Measurements from ENCODE around the gene LRFN4.

Gene LRFN4

DNA sequence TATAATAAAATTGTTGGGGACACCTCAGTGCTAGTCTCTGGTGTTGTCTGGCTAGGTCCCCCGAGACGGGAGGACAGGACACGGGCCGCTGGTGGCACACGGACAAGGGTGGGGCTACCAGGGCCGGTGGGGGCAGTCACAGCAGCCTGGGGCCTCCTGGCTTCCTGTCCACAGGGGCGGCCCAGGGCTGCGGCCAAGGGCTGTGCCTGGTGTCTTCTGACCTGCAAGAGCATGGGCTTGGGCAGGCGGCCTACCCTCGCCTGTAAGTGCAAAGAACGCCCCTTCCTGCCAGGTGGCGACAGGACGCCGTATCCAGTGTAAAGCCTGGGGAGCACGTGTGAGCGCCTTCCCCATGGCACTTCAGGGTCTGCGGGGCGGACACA is 3.6 kb downstream of the LRFN4 start:
- Histone ChIP-seq H3K4me3 (ENCODE audit: low read depth, low read length) (no peak overlapping the region), H3K9ac (ENCODE audit: low read length) (peak overlapping the region; percentile 7), H3K27ac (ENCODE audit: low read depth, low read length) (no peak overlapping the region), H3K4me1 (ENCODE audit: control insufficient read depth, insufficient read depth, low read length) (peaks cover 11% of the 10 kb centered on the region), H3K27me3 (ENCODE audit: control insufficient read depth, insufficient read depth, low read length) (no peaks in the 10 kb centered on the region), H3K36me3 (ENCODE audit: control insufficient read depth, insufficient read depth, low read length) (peaks cover 10% of the 10 kb centered on the region), H3K9me3 (ENCODE audit: control insufficient read depth, insufficient read depth, low read depth, low read length) (no peaks in the 10 kb centered on the region)

DNA sequence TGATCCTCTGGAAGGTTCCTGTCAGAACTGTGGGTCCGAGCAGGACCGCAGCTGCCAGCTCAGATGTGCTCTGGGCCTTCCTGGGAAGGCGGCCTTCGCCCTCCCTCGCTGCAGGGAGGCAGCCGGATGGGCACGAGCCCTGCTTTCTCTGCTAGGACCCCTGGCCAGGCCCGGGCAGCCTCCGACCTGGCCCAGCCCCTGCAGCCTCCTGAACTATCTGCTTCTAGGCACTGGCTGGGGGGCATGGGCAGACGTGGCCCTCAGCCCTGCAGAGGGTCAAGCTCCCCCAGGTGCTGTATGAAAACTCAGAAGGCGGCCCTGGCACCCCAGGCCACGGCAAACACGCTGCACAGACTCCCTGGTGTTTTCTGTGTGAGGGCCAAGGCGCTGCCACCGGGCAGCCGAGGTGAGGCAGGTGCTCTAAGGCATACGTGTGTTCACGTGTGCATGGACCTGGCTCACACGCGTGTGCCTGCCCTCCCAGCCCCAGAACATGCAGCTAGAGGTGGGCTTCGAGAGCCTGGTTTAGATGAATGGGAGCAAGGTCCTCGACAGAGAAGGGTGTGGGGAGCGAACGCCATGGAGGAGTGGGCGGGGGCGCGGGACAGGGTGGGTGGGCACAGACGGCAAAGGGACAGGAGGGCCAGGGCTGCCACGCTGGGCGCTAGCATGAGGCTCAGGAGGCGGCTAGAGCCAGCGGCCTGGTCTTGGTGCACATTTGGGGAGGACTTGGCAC is 4.3 kb downstream of the LRFN4 start:
- Histone ChIP-seq H3K4me1 (ENCODE audit: control insufficient read depth, insufficient read depth, low read length) (peaks cover 6% of the 10 kb centered on the region; the same call in 1 of the 2 replicates), H3K27me3 (ENCODE audit: control insufficient read depth, insufficient read depth, low read length) (no peaks in the 10 kb centered on the region), H3K27ac (ENCODE audit: low read depth, low read length) (no peak overlapping the region), H3K36me3 (ENCODE audit: control insufficient read depth, insufficient read depth, low read length) (peaks cover 10% of the 10 kb centered on the region), H3K9ac (ENCODE audit: low read length) (peak overlapping the region; percentile 7), H3K4me3 (ENCODE audit: low read depth, low read length) (no peak overlapping the region), H3K9me3 (ENCODE audit: control insufficient read depth, insufficient read depth, low read depth, low read length) (no peaks in the 10 kb centered on the region)

GRCh38 chr11:66861774-66862558 is 5.1 kb downstream of the LRFN4 start:
- no peak overlapping the region for H3K27ac ChIP-seq (ENCODE audit: low read depth, low read length)
- H3K27me3 ChIP-seq (ENCODE audit: control insufficient read depth, insufficient read depth, low read length) = no peaks in the 10 kb centered on the region
- H3K4me3 ChIP-seq (ENCODE audit: low read depth, low read length) = no peak overlapping the region
- peaks cover 10% of the 10 kb centered on the region for H3K36me3 ChIP-seq (ENCODE audit: control insufficient read depth, insufficient read depth, low read length)
- H3K9me3 ChIP-seq (ENCODE audit: control insufficient read depth, insufficient read depth, low read depth, low read length) = no peaks in the 10 kb centered on the region
- peaks cover 6% of the 10 kb centered on the region; the same call in 1 of the 2 replicates for H3K4me1 ChIP-seq (ENCODE audit: control insufficient read depth, insufficient read depth, low read length)
- no peak overlapping the region for H3K9ac ChIP-seq (ENCODE audit: low read length)

DNA sequence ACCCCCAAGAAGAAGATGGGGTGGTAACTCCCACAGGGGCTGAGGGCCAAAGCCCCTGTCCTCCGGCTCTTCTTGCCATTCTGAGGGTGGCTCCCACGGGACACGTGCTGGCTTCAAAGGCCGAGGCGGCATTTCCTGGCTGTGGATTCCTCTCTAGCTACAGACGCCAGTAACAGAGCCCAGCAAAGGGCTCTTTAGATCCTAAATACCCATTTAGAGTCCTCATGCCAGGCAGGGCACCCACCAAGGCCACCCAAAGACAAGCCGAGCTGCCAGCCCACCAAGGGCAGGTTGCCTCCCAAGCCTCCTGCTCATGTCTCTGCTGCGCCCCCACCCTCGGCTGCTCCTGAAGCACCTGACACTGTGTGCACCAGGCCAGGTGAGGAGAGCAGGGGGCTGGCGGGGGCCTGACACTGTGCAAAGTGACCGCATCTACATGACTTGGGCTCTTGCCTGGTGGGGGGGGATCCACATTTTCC is 5.7 kb downstream of the LRFN4 start:
- Histone ChIP-seq H3K9me3 (ENCODE audit: control insufficient read depth, insufficient read depth, low read depth, low read length) (no peaks in the 10 kb centered on the region), H3K36me3 (ENCODE audit: control insufficient read depth, insufficient read depth, low read length) (peaks cover 10% of the 10 kb centered on the region), H3K27ac (ENCODE audit: low read depth, low read length) (no peak overlapping the region), H3K4me1 (ENCODE audit: control insufficient read depth, insufficient read depth, low read length) (peaks cover 4% of the 10 kb centered on the region; the same call in 1 of the 2 replicates), H3K4me3 (ENCODE audit: low read depth, low read length) (no peak overlapping the region), H3K27me3 (ENCODE audit: control insufficient read depth, insufficient read depth, low read length) (no peaks in the 10 kb centered on the region), H3K9ac (ENCODE audit: low read length) (no peak overlapping the region)

DNA sequence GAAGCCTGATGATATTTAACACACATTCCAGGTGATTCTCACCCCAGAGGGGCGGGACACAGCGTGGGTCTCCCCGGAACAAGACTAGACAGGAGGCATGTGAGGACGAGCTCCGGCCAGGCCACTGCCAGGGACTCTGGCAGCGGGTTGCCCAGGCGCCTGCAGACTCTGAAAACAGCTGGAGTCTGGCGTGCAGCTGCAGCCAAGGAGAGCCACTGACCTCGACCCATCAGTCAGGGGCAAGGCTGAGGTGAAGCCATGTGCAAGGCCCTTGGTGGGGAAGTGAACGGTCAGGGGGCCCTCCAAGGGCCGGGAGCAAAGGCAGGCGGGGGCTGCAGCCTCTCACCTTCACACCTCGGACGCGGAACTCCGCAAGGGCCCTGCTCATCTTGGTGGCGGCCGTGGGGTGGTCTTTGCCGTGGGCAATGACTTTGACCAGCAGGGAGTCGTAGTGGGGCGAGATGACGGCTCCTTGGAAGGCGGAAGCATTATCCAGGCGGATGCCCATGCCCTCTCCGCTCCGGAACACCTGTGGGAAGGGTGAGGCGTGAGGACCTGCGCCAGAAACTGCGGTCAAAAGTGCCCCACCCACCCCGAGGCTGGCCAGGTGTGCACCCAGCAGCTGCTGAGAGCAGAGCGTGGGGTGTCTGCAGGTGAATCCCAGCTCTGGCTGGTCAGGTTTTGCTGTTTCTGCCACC is 6.7 kb downstream of the LRFN4 start:
- H3K9me3 ChIP-seq (ENCODE audit: control insufficient read depth, insufficient read depth, low read depth, low read length) = no peaks in the 10 kb centered on the region
- H3K27ac ChIP-seq (ENCODE audit: low read depth, low read length) = no peak overlapping the region
- no peaks in the 10 kb centered on the region for H3K4me1 ChIP-seq (ENCODE audit: control insufficient read depth, insufficient read depth, low read length)
- H3K36me3 ChIP-seq (ENCODE audit: control insufficient read depth, insufficient read depth, low read length) = peaks cover 10% of the 10 kb centered on the region
- no peaks in the 10 kb centered on the region for H3K27me3 ChIP-seq (ENCODE audit: control insufficient read depth, insufficient read depth, low read length)
- H3K4me3 ChIP-seq (ENCODE audit: low read depth, low read length) = no peak overlapping the region
- no peak overlapping the region for H3K9ac ChIP-seq (ENCODE audit: low read length)

- H3K27me3 ChIP-seq (ENCODE audit: control insufficient read depth, insufficient read depth, low read length) = no peaks in the 10 kb centered on the region
- no peak overlapping the region for H3K4me3 ChIP-seq (ENCODE audit: low read depth, low read length)
- no peaks in the 10 kb centered on the region for H3K9me3 ChIP-seq (ENCODE audit: control insufficient read depth, insufficient read depth, low read depth, low read length)
- peaks cover 4% of the 10 kb centered on the region for H3K4me1 ChIP-seq (ENCODE audit: control insufficient read depth, insufficient read depth, low read length)
- H3K27ac ChIP-seq (ENCODE audit: low read depth, low read length) = no peak overlapping the region
- H3K9ac ChIP-seq (ENCODE audit: low read length) = no peak overlapping the region
- H3K36me3 ChIP-seq (ENCODE audit: control insufficient read depth, insufficient read depth, low read length) = peaks cover 4% of the 10 kb centered on the region
Measured at GRCh38 chr11:66864172-66864901, 7.5 kb downstream of the LRFN4 start.

DNA sequence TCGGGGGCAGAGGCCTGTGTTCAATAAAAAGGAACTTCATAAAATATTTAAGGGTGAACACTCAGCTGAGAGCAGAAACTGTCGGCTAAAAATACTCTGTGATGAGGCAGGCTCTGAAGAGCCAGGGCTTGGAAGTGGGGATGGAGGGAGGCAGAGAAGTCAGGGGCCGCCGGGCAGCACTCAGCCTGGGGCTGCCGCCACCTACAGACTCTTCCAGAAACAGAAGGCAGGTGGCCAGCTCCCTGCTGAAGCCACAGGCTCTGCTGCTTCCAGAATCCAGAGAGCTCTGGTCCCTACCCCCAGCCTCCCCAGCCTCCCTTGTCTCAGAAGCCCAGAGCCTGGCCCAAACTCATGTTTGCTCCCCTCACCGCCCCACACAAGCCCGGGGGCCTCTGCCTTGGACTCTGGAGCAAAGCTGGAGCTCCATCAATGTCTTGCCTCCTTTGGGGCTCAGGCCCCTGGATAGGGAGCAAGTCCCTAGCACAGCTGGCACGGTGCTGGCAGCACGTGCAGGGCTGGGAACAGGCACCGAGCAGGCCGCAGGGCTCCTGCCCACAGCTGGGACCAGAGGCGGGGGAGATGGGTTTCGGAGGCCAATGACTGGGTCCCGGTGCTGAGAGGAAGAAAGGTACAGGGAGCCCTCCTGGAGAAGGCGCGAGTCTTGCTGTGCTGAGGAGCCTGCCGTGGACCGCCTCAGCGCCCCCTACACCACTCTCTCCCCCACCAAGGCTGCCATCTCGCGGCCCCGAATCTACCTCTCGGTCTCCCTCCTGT is 8.2 kb downstream of the LRFN4 start:
- H3K9me3 ChIP-seq (ENCODE audit: control insufficient read depth, insufficient read depth, low read depth, low read length) = no peaks in the 10 kb centered on the region
- no peak overlapping the region for H3K4me3 ChIP-seq (ENCODE audit: low read depth, low read length)
- peaks cover 4% of the 10 kb centered on the region for H3K4me1 ChIP-seq (ENCODE audit: control insufficient read depth, insufficient read depth, low read length)
- H3K9ac ChIP-seq (ENCODE audit: low read length) = no peak overlapping the region
- no peak overlapping the region for H3K27ac ChIP-seq (ENCODE audit: low read depth, low read length)
- no peaks in the 10 kb centered on the region; the same call in 1 of the 2 replicates for H3K36me3 ChIP-seq (ENCODE audit: control insufficient read depth, insufficient read depth, low read length)
- H3K27me3 ChIP-seq (ENCODE audit: control insufficient read depth, insufficient read depth, low read length) = no peaks in the 10 kb centered on the region

DNA sequence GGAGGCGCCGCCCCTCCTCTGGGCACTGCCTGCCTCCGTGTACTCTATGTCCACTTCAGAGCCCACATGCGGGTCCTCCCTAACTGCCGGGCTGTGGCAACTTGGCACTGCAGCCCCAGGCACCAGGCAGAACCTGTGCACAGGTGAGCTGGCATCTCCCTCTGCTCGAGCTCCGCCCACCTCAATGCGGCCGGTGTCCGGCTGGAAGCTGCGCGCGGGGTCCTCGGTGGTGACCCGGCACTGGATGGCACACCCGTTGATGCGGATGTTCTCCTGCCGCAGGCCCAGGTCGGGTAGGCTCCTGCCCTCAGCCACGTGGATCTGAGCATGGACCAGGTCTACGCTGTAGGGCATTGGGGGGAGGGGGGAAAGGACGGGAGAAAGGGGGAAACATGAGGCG is 9.1 kb downstream of the LRFN4 start:
- H3K36me3 ChIP-seq (ENCODE audit: control insufficient read depth, insufficient read depth, low read length) = no peaks in the 10 kb centered on the region; the same call in 1 of the 2 replicates

DNA sequence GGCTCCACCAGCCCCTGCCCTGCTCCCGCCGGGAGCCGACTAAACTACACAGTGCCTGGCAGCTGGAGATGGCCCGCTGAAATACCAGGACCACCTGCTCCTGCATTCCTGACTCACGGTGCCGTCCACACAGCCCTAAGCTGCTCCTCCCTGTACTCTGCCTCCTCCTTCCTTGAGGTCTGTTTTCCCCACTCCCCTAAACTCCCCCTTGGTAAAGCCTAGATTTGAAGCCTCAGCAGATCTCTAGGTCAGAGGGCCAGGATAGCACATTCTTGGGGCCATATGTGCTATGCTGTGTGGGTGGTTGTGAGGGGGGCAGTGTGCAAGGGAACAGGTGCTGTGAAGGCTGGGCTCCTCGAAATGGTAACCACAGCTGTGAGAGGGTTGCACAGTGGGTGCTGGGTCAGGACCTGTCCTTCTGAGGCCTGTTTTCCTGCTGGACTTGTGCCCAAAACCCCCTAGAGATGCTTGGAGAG is 9.7 kb downstream of the LRFN4 start:
- peaks cover 4% of the 10 kb centered on the region for H3K4me1 ChIP-seq (ENCODE audit: control insufficient read depth, insufficient read depth, low read length)
- no peaks in the 10 kb centered on the region for H3K9me3 ChIP-seq (ENCODE audit: control insufficient read depth, insufficient read depth, low read depth, low read length)
- peak overlapping the region; percentile 12 for H3K9ac ChIP-seq (ENCODE audit: low read length)
- peaks cover 3% of the 10 kb centered on the region for H3K36me3 ChIP-seq (ENCODE audit: control insufficient read depth, insufficient read depth, low read length)
- no peak overlapping the region for H3K4me3 ChIP-seq (ENCODE audit: low read depth, low read length)
- no peak overlapping the region for H3K27ac ChIP-seq (ENCODE audit: low read depth, low read length)
- H3K27me3 ChIP-seq (ENCODE audit: control insufficient read depth, insufficient read depth, low read length) = no peaks in the 10 kb centered on the region

More for the DNA sequence above, 9.1 kb downstream of the LRFN4 start:
- no peaks in the 10 kb centered on the region for H3K27me3 ChIP-seq (ENCODE audit: control insufficient read depth, insufficient read depth, low read length)
- H3K27ac ChIP-seq (ENCODE audit: low read depth, low read length) = no peak overlapping the region
- no peak overlapping the region for H3K9ac ChIP-seq (ENCODE audit: low read length)
- H3K4me1 ChIP-seq (ENCODE audit: control insufficient read depth, insufficient read depth, low read length) = peaks cover 4% of the 10 kb centered on the region
- H3K4me3 ChIP-seq (ENCODE audit: low read depth, low read length) = no peak overlapping the region
- H3K9me3 ChIP-seq (ENCODE audit: control insufficient read depth, insufficient read depth, low read depth, low read length) = no peaks in the 10 kb centered on the region
